Measurements from ENCODE around the gene HSF2BP.

Gene HSF2BP

DNA sequence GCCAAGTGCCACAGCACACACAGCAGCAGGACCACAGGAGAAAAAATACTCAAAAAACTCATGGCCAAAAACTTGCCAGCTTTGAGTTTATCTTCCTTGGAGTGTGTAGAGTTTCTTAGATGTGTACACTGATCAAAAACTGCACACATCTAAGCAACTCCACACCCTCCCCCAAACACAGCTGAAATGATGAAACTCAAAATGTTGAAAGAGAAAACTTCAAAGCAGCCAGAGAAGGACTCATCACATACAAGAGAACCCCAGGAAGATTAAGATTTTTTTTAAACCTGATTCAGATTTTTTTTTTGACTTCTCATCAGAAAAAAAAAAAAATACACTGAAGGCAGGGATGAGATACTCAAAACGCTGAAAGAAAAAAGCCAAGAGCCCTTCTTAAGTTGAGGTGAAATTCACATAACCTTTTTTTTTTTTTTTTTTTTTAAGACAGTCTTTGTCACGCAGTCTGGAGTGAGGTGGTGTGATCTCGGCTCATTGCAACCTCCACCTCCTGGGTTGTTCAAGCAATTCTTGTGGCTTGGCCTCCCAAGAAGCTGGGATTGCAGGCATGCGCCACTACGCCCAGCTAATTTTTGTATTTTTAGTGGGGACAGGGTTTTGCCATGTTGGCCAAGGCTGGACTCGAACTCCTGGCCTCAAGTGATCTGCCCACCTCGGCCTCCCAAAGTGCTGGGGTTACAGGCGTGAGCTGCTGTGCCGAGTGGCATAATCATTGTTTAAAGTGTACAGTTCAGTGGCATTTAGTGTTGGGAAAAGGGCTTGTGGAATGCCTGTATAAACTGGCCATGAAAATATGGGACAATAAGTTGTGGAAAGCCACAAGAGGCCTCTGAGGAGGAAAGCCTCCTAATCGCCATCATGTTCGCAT lies 38.7 kb upstream of the HSF2BP start:
- TF ChIP-seq CREB1 (IDR thresholded peaks at IDR 0.05; ENCODE audit: low read depth) (no peak), TAF1 (IDR thresholded peaks at IDR 0.05; ENCODE audit: low read depth) (no peak), CEBPB (IDR thresholded peaks at IDR 0.05) (no peak), MAX (IDR thresholded peaks at IDR 0.05) (no peak), RAD21 (IDR thresholded peaks at IDR 0.05; ENCODE audit: low read depth) (no peak), ZBTB7A (IDR thresholded peaks at IDR 0.05; ENCODE audit: low read depth) (no peak), NFIC (IDR thresholded peaks at IDR 0.05) (no peak), FOXM1 (IDR thresholded peaks at IDR 0.05; ENCODE audit: borderline replicate concordance, low read depth) (no peak), EP300 (IDR thresholded peaks at IDR 0.05; ENCODE audit: borderline replicate concordance) (no peak), EGR1 (IDR thresholded peaks at IDR 0.05) (no peak)
- TF ChIP-seq, protein P1, sequence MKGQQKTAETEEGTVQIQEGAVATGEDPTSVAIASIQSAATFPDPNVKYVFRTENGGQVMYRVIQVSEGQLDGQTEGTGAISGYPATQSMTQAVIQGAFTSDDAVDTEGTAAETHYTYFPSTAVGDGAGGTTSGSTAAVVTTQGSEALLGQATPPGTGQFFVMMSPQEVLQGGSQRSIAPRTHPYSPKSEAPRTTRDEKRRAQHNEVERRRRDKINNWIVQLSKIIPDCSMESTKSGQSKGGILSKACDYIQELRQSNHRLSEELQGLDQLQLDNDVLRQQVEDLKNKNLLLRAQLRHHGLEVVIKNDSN (IDR thresholded peaks at IDR 0.05): no peak

- TF ChIP-seq TCF12 (IDR thresholded peaks at IDR 0.05; ENCODE audit: low read depth) (no peak), MAX (IDR thresholded peaks at IDR 0.05) (no peak), YY1 (IDR thresholded peaks at IDR 0.05; ENCODE audit: low read depth) (no peak), EGR1 (IDR thresholded peaks at IDR 0.05) (no peak), ZBTB7A (IDR thresholded peaks at IDR 0.05; ENCODE audit: low read depth) (no peak), REST (IDR thresholded peaks at IDR 0.05; ENCODE audit: low read depth) (no peak), TEAD4 (IDR thresholded peaks at IDR 0.05) (no peak), FOXM1 (IDR thresholded peaks at IDR 0.05; ENCODE audit: borderline replicate concordance, low read depth) (no peak), TAF1 (IDR thresholded peaks at IDR 0.05; ENCODE audit: low read depth) (no peak), NFIC (IDR thresholded peaks at IDR 0.05) (no peak), EP300 (IDR thresholded peaks at IDR 0.05; ENCODE audit: borderline replicate concordance) (no peak), CEBPB (IDR thresholded peaks at IDR 0.05) (no peak), CREB1 (IDR thresholded peaks at IDR 0.05; ENCODE audit: low read depth) (no peak), RAD21 (IDR thresholded peaks at IDR 0.05; ENCODE audit: low read depth) (no peak)
- TF ChIP-seq, protein P1 (IDR thresholded peaks at IDR 0.05): no peak
Observed at GRCh38 chr21:43696214-43696613, 36.9 kb upstream of the HSF2BP start.

DNA sequence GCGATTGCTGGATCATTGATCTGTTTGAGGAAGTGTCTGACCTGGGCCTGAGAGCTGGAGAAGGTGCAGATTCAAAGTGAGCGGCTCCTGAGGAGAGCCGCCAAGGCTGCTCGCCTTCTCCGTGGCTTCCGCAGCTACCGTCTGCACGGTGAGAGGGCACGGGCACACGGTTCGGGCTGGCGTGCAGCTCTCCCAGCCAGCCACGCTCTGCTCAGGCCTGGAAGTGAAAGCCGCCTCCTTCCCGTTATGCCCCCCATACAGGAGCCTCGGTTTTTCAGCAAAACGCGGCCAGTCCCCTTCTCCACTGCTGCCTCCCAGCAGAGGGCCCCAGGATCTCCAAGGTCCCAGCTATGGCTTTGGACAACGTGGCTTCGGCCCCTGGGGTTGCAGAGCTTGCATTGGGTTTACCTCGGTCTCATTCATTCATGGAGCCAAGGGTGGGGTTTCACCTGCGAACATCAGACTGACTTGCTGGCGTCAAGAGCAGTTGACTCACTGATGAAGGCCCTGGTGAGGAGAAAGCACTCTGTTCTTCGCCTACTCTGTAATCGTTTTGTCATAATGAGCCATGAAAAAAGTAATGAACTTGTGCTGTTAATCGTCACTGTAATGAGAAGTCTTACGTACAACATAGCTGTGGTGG lies 35.3 kb upstream of the HSF2BP start:
- TF ChIP-seq, protein P1 (IDR thresholded peaks at IDR 0.05): no peak
- TF ChIP-seq EP300 (IDR thresholded peaks at IDR 0.05; ENCODE audit: borderline replicate concordance) (no peak), TEAD4 (IDR thresholded peaks at IDR 0.05) (no peak), CREB1 (IDR thresholded peaks at IDR 0.05; ENCODE audit: low read depth) (no peak), TCF12 (IDR thresholded peaks at IDR 0.05; ENCODE audit: low read depth) (no peak), NFIC (IDR thresholded peaks at IDR 0.05) (no peak), CEBPB (IDR thresholded peaks at IDR 0.05) (no peak), MAX (IDR thresholded peaks at IDR 0.05) (no peak), YY1 (IDR thresholded peaks at IDR 0.05; ENCODE audit: low read depth) (no peak), ZBTB7A (IDR thresholded peaks at IDR 0.05; ENCODE audit: low read depth) (no peak), EGR1 (IDR thresholded peaks at IDR 0.05) (no peak), FOXM1 (IDR thresholded peaks at IDR 0.05; ENCODE audit: borderline replicate concordance, low read depth) (no peak)

DNA sequence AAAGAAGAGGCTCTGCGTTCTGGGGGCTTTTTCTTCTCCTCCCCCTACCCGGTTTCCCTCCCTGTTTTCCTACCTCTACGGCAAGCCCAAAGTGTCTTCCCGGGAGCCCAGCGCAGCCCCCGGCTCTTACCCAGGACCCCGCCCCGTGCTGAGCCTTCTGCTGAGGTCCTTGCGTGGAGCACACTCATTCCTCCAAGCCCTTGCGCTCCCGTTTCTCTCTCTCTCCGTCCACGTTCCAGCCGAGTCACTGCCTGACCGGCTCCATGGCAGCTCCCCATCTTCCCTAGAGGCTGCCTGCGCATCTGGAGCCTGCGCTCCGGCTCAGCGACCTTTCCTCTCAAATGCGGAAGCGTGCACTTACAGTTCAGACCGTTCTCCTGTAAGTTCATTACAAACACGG lies 34.7 kb upstream of the HSF2BP start:
- TF ChIP-seq EGR1 (IDR thresholded peaks at IDR 0.05): no peak
- no peak for TF ChIP-seq RAD21 (IDR thresholded peaks at IDR 0.05; ENCODE audit: low read depth)
- TF ChIP-seq YY1 (IDR thresholded peaks at IDR 0.05; ENCODE audit: low read depth): no peak

DNA sequence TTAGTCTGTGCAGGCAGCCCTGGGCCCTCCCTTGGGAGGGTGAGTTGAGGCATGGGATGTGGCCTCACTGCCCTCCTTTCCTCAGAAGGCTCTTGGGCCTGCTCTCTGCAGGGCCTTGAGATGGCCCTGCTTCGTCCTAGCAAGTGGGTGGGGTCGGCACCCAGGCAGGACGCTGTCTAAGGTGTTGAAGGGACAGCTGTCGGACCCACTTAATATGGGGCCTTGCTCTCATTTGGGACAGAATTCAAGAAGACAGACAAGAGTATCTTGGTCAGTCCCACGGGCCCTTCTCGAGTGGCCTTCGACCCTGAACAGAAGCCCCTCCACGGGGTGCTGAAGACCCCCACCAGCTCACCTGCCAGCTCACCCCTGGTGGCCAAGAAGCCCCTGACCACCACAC lies 33.7 kb upstream of the HSF2BP start:
- no peak for TF ChIP-seq CREB1 (IDR thresholded peaks at IDR 0.05; ENCODE audit: low read depth)
- no peak for TF ChIP-seq FOXM1 (IDR thresholded peaks at IDR 0.05; ENCODE audit: borderline replicate concordance, low read depth)
- TF ChIP-seq, protein P1 (IDR thresholded peaks at IDR 0.05): no peak
- no peak for TF ChIP-seq ZBTB7A (IDR thresholded peaks at IDR 0.05; ENCODE audit: low read depth)
- no peak for TF ChIP-seq TAF1 (IDR thresholded peaks at IDR 0.05; ENCODE audit: low read depth)
- TF ChIP-seq NFIC (IDR thresholded peaks at IDR 0.05): no peak
- TF ChIP-seq TCF12 (IDR thresholded peaks at IDR 0.05; ENCODE audit: low read depth): no peak
- no peak for TF ChIP-seq EP300 (IDR thresholded peaks at IDR 0.05; ENCODE audit: borderline replicate concordance)
- no peak for TF ChIP-seq MAX (IDR thresholded peaks at IDR 0.05)
- no peak for TF ChIP-seq EGR1 (IDR thresholded peaks at IDR 0.05)
- no peak for TF ChIP-seq TEAD4 (IDR thresholded peaks at IDR 0.05)
- no peak for TF ChIP-seq RAD21 (IDR thresholded peaks at IDR 0.05; ENCODE audit: low read depth)
- no peak for TF ChIP-seq REST (IDR thresholded peaks at IDR 0.05; ENCODE audit: low read depth)
- TF ChIP-seq YY1 (IDR thresholded peaks at IDR 0.05; ENCODE audit: low read depth): no peak
- no peak for TF ChIP-seq CEBPB (IDR thresholded peaks at IDR 0.05)

Measured in Ishikawa (cell line).